HEK293T (cell line): ENCODE data around the gene STON2.

Experiments
- CTCF ChIA-PET: fragments of 350-600 bp; formaldehyde crosslinking; extraction: SDS; loops from one replicate; lab custom pipeline; 2021; ENCODE audit warnings: antibody characterized with exemption, inconsistent platforms; lab: Yijun Ruan, JAX
- POLR2A ChIA-PET: fragments of 350-600 bp; formaldehyde crosslinking; extraction: SDS; loops from one replicate; lab custom pipeline; 2020; ENCODE audit warnings: antibody characterized with exemption, inconsistent platforms; lab: Yijun Ruan, JAX
- DNase-seq: peaks from one replicate; pipeline ENCODE4 v3.0.0; 2012; ENCODE audit warnings: mixed read lengths; ENCODE audit errors: extremely low spot score
- ARNT ChIP-seq: fragments of 450-650 bp; IDR thresholded peaks from 2 replicates; pipeline ENCODE4 v1.6.1; 2017; ENCODE audit warnings: mild to moderate bottlenecking
- BHLHE40 ChIP-seq: fragments of 450-650 bp; IDR thresholded peaks from 2 replicates; pipeline ENCODE4 v1.6.1; 2016; ENCODE audit warnings: mild to moderate bottlenecking, moderate library complexity, borderline replicate concordance
- CTBP1 ChIP-seq: fragments of 450-650 bp; IDR thresholded peaks from 2 replicates; pipeline ENCODE4 v1.6.1; 2016; ENCODE audit warnings: borderline replicate concordance
- ELF4 ChIP-seq: fragments of 450-650 bp; IDR thresholded peaks from 2 replicates; pipeline ENCODE4 v1.6.1; 2017; ENCODE audit warnings: antibody characterized with exemption
- FOXA1 ChIP-seq: fragments of 450-650 bp; IDR thresholded peaks from 2 replicates; pipeline ENCODE4 v1.6.1; 2016; ENCODE audit warnings: mild to moderate bottlenecking
- FOXK2 ChIP-seq: fragments of 450-650 bp; IDR thresholded peaks from 2 replicates; pipeline ENCODE4 v1.6.1; 2016; ENCODE audit warnings: mild to moderate bottlenecking
- FOXM1 ChIP-seq: fragments of 450-650 bp; IDR thresholded peaks from 2 replicates; pipeline ENCODE4 v1.6.1; 2017; ENCODE audit warnings: mild to moderate bottlenecking, borderline replicate concordance
- HDGF ChIP-seq: fragments of 450-650 bp; IDR thresholded peaks from 2 replicates; pipeline ENCODE4 v1.6.1; 2017; ENCODE audit warnings: antibody characterized with exemption, borderline replicate concordance
- L3MBTL2 ChIP-seq: fragments of 450-650 bp; conservative IDR thresholded peaks from 2 replicates; pipeline ENCODE4 v1.6.1; 2016; ENCODE audit warnings: mild to moderate bottlenecking
- LEF1 ChIP-seq: fragments of 450-650 bp; IDR thresholded peaks from 2 replicates; pipeline ENCODE4 v1.6.1; 2017; ENCODE audit warnings: mild to moderate bottlenecking, borderline replicate concordance
- NFRKB ChIP-seq: fragments of 450-650 bp; IDR thresholded peaks from 2 replicates; pipeline ENCODE4 v1.6.1; 2016; ENCODE audit warnings: mild to moderate bottlenecking, moderate library complexity
- PKNOX1 ChIP-seq: fragments of 450-650 bp; IDR thresholded peaks from 2 replicates; pipeline ENCODE4 v1.6.1; 2016
- SP1 ChIP-seq: fragments of 450-650 bp; IDR thresholded peaks from 2 replicates; pipeline ENCODE4 v1.6.1; 2017
- SUZ12 ChIP-seq: fragments of 450-650 bp; IDR thresholded peaks from 2 replicates; pipeline ENCODE4 v1.6.1; 2016; ENCODE audit warnings: mild to moderate bottlenecking
- TARDBP ChIP-seq: fragments of 450-650 bp; IDR thresholded peaks from 2 replicates; pipeline ENCODE4 v1.6.1; 2016
- ZNF384 ChIP-seq: fragments of 450-650 bp; IDR thresholded peaks from 2 replicates; pipeline ENCODE4 v1.6.1; 2016

Gene STON2

GRCh38 chr14:81305743-81306142 lies 94.4 kb downstream of the STON2 start:
- CTCF ChIA-PET: no interaction called here
- TF ChIP-seq CTBP1 (no peak), HDGF (no peak), PKNOX1 (no peak), LEF1 (no peak), FOXA1 (no peak)
- POLR2A ChIA-PET: no interaction called here

DNA sequence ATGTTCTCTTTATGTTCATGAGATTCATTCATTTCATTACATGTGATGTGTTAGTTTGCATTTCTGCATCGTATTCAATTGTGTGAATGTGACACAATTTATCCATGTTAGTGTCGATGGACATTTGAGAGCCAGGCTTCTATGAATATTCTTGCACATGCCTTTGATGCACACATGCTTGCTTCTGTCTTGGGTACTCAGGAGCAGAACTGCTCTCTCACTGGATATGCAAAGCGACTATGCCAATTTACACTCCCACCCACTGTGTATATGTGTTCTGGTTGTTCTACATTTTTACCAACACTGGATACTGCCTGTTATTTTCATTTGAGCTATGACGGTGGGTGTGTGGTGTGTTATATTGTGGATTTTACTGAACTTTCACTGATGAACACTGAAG lies 95.1 kb downstream of the STON2 start:
- TF ChIP-seq SP1 (no peak), PKNOX1 (no peak), ELF4 (no peak), LEF1 (no peak), ARNT (no peak), L3MBTL2 (no peak), FOXM1 (no peak), FOXK2 (no peak), FOXA1 (no peak), NFRKB (no peak), CTBP1 (no peak), SUZ12 (no peak), ZNF384 (no peak), TARDBP (no peak), HDGF (no peak), BHLHE40 (no peak)
- POLR2A ChIA-PET: no interaction called here
- DNase-seq: no peak
- CTCF ChIA-PET: no interaction called here

More at GRCh38 chr14:81305743-81306142, 94.4 kb downstream of the STON2 start:
- no peak for DNase-seq

DNA sequence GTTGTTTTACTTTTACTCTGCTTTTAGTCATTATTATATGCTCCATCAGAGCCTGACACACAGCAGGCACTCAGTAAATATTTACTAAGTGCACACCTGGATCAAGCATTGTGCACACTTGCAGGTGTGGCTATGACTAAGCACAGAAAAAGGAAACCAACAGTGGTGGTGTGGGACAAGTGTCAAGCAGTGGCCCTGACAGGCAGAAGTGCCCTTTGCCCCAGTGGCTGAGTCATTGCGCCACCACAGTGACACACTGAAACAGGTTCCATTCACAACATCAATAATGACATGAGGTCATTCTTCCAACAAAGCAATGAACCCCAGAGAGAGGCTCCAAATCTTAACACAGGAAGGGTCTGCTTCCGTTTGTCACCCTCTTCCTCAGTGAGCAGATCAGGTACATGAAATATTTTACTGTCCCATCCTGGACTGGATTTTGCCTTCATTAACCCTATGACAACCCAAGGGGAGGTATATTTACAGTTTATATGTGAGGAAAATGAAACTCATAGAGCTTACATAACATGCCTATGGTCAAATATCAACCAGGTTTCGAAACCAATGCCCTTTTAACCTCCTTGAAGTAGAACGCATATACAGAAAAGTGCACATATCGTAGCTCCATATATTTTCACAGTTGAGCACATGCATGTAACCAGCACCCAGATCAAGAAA lies 96.7 kb downstream of the STON2 start:
- ChIA-PET POLR2A (no interaction called here), CTCF (no interaction called here)
- TF ChIP-seq PKNOX1 (no peak), FOXA1 (no peak), HDGF (no peak), NFRKB (no peak), CTBP1 (no peak), FOXM1 (no peak), LEF1 (no peak), SP1 (no peak), BHLHE40 (no peak), ARNT (no peak), ZNF384 (no peak), SUZ12 (no peak), TARDBP (no peak), ELF4 (no peak), L3MBTL2 (no peak), FOXK2 (no peak)
- no peak for DNase-seq

- POLR2A ChIA-PET: no interaction called here
- DNase-seq: peak; percentile 34
- TF ChIP-seq SUZ12 (no peak), TARDBP (no peak), HDGF (no peak), ELF4 (no peak), LEF1 (no peak), FOXM1 (no peak), L3MBTL2 (no peak), ARNT (no peak), SP1 (no peak)
- CTCF ChIA-PET: no interaction called here
Observed at GRCh38 chr14:81302638-81303037, 97.5 kb downstream of the STON2 start.

- CTCF ChIA-PET: no interaction called here
- TF ChIP-seq HDGF (no peak), ELF4 (no peak)
- POLR2A ChIA-PET: no interaction called here
- DNase-seq: no peak
Observed at GRCh38 chr14:81301813-81302212, 98.3 kb downstream of the STON2 start.

GRCh38 chr14:81301371-81301770 lies 98.8 kb downstream of the STON2 start:
- ChIA-PET POLR2A (no interaction called here), CTCF (no interaction called here)
- no peak for TF ChIP-seq HDGF
- no peak for TF ChIP-seq NFRKB
- TF ChIP-seq ELF4: no peak
- DNase-seq: no peak

DNA sequence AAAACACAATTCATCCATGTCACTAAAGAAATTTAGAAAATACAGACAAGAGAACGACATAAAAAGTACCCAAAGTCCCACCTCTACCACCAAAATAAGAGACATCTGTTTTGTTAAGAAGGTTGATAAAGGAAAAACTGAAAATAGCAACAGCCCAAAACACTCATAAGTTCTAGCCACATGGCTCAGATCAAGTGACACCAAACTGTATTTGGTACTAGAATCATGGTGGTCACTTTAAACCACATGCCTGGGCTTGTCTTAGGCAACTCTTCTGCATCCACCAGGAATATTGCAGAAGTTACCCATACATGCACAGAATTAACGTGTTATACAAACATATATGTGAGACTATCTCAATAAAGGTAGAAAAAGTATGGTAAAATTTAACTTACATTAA lies 101.2 kb downstream of the STON2 start:
- ChIA-PET POLR2A (no interaction called here), CTCF (no interaction called here)
- no peak for DNase-seq
- no peak for TF ChIP-seq FOXK2
- TF ChIP-seq PKNOX1: no peak
- TF ChIP-seq ELF4: no peak
- no peak for TF ChIP-seq CTBP1
- TF ChIP-seq SUZ12: no peak
- no peak for TF ChIP-seq NFRKB
- no peak for TF ChIP-seq TARDBP
- no peak for TF ChIP-seq LEF1
- TF ChIP-seq BHLHE40: no peak
- TF ChIP-seq FOXM1: no peak
- no peak for TF ChIP-seq HDGF
